Measurements from ENCODE around the gene TMEM54.

DNA sequence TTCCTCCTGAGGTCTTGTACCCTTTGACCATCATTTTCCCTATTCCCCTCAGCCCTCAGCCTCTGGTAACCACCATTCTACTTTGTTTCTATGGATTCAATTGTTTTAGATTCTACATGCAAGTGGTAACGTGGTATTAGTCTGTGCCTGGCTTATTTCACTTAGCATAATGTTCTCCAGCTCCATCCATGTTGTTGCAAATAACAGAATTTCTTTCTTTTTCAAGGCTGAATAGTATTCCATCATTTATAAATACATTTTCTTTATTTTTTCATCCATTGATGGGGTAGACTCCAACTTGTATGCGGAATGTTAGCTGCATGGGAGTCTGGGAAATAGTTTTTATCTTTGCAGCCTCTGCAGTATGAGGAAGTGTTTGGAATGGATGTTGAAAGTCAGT is 26.3 kb upstream of the TMEM54 start:
- TF ChIP-seq FOXA1 (IDR thresholded peaks at IDR 0.05): no peak
- no peak for TF ChIP-seq GABPA (IDR thresholded peaks at IDR 0.05 in 1 of 2, conservative IDR thresholded peaks at IDR 0.05 in 1 of 2)
- TF ChIP-seq, protein P1, sequence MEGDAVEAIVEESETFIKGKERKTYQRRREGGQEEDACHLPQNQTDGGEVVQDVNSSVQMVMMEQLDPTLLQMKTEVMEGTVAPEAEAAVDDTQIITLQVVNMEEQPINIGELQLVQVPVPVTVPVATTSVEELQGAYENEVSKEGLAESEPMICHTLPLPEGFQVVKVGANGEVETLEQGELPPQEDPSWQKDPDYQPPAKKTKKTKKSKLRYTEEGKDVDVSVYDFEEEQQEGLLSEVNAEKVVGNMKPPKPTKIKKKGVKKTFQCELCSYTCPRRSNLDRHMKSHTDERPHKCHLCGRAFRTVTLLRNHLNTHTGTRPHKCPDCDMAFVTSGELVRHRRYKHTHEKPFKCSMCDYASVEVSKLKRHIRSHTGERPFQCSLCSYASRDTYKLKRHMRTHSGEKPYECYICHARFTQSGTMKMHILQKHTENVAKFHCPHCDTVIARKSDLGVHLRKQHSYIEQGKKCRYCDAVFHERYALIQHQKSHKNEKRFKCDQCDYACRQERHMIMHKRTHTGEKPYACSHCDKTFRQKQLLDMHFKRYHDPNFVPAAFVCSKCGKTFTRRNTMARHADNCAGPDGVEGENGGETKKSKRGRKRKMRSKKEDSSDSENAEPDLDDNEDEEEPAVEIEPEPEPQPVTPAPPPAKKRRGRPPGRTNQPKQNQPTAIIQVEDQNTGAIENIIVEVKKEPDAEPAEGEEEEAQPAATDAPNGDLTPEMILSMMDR (IDR thresholded peaks at IDR 0.05; ENCODE audit: low read depth, low read length, missing input control): no peak
- TF ChIP-seq, protein P2, sequence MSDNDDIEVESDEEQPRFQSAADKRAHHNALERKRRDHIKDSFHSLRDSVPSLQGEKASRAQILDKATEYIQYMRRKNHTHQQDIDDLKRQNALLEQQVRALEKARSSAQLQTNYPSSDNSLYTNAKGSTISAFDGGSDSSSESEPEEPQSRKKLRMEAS (IDR thresholded peaks at IDR 0.05): no peak
- no peak for TF ChIP-seq RAD21 (IDR thresholded peaks at IDR 0.05)
- no peak for TF ChIP-seq TAF1 (conservative IDR thresholded peaks at IDR 0.05)
